GM18867 (cell line): Measurements from ENCODE around the gene MAD1L1.

ENCODE experiments used
- ATAC-seq: cut with Tn5 transposase; IDR thresholded peaks from one replicate; pipeline ENCODE4 v1.9.1; 2021; ENCODE audit warnings: mild to moderate bottlenecking, moderate library complexity; ENCODE audit not compliant: unreplicated experiment

The MAD1L1 gene

DNA sequence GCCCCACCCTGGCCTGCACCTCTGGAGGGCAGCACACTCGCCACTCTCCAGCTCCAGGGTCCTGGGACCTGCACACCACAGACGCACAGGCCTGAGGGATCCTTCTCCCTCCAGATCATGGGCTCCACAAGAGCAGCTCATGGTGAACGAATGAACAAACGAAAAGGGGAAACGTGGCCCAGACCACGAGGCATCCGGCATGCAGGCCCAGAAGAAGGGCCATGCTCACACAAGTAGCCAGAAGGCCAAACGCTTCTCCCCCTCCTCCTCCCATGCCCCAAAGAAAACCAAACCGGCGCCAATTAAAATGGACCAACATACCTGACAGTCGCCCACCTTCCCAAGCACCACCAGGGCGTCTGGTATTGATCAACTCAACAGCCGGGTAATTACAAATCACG lies 30.4 kb downstream of the MAD1L1 start:
- no peak for ATAC-seq

DNA sequence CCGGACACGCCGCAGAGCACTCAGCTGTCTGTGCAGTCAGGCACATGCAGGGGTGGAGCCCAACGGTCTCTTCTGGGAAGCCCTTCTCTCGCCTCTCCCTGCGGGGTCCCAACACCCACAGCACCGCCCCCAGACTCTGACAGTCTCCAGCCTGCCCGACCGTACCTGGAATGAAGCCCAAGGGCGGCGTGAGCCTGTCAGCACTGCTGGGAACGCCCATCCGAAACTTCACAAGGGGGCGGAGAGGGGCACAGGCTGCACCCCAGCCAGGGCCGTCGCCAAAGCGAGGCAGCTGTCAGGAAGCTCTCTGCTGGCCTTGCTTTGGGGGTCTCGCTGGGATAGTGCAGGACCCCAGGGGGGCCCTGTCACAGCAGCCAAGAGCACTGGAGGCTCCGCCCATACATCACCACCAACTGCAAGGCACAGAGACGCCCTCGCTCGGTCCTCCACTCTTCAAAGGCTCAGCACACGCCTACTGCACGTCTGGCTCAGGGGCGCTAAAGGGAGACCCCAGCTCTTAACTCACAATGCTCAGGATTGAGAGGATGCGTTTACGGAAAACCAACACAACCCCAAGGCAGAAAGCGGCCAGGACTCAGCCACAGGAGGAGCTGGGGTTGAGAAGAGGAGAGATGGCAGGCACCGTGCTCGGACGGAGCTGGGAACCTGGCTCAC lies 30.9 kb downstream of the MAD1L1 start:
- ATAC-seq = no peak

DNA sequence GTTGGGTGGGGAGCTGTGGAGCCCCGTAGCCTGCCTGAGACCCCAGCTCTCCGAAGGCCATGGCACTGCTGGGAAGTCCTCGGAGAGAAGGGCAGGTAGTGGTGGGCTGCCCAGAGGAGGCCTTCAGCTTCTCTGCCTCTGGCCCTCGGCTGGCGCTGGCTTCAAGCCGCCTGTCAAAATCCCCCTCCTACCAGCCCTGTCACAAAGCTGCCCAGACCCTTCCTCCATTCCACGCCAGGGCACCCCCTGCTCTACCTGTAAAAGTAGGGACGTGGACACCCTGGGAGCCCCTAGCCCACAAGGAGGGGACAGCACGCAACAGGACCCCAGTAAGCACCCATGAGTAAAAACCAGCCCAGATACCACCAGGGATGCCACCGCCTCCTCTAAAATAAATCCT lies 31.6 kb downstream of the MAD1L1 start:
- no peak for ATAC-seq

DNA sequence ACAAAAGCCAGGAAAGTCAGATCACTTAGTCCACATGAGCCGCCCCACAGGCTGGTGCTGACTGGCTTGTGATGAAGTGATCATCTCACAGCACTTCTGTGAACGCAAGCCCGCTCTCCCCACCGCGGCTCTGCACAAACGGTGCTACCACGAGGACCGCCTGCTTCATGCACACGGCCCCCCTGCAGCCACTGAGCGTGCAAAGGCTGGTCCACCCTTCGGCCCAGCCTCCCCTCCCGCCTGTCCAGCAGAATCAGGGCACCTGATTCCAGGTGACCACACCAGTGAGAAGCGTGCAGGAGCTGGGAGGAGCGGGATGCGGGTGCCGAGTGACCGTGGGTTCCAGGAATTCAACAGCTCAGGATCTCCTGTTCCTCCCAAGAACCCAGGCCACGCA lies 32.2 kb downstream of the MAD1L1 start:
- no peak for ATAC-seq

DNA sequence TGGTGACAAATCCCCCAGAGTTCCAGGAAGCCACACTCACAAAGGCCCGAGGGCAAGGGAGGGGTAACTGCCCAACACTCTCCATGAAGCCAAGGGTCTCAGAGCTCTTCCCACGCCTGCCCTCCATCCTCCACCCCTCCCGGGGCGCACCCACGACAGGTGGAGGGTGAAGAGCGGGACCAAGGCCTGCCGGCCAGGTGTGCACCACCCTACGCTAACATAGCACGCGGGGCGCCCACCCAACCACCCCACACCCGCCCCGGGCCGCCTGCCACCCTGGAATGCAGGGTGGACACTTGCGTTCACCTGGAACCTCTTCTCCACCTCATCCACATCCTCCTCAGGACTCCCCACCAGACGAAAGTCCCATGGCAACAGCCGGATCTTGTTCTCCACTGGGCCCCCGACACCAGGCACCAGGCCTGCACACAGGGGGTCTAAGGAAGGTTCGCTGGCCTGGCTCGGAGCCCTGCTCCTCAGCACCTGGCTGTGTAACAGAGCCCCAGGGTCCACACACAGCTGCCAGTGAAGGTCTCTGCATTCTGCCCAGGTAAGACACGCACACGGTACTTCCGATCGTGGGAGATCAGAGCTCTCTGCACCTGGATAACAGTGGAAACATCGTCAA lies 32.7 kb downstream of the MAD1L1 start:
- no peak for ATAC-seq

DNA sequence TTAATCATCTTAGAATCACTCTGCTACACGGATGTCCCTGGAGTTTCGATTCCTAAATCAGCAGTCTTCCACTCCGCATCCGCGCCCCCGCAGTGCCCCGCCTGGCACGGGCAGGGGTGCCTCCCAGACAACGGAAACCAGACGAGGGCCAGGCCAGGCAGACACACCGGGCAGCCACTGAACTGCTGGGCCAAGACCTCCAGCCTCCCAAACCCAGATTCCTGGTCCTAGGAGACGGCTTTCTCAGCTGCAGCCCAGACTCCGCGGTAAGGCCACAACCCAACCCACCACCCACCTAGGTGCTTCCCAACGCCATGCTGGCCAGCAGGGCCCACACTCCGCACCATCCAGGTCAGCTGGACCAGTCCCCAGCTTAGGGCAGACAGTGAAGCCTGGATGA lies 33.2 kb downstream of the MAD1L1 start:
- no peak for ATAC-seq

DNA sequence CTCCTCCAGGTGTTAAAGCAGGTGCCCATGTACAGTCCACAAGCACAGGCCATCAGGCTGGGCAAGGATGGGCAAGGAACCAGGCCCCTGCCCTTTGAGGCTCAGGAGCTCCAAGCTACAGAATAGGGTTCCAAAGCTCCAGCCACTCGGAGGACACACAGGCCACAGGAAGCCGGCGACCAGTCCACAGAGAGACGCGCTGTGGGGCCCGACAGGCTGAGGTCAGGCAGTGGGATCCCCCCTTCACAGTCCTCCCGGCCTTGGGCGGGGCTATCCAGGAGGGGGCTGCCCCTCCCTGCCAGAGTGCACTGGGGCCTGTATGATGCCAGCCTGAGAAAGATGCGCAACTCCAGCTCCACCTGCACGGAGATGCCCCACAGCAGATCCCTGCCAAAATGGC lies 34.0 kb downstream of the MAD1L1 start:
- no peak for ATAC-seq

DNA sequence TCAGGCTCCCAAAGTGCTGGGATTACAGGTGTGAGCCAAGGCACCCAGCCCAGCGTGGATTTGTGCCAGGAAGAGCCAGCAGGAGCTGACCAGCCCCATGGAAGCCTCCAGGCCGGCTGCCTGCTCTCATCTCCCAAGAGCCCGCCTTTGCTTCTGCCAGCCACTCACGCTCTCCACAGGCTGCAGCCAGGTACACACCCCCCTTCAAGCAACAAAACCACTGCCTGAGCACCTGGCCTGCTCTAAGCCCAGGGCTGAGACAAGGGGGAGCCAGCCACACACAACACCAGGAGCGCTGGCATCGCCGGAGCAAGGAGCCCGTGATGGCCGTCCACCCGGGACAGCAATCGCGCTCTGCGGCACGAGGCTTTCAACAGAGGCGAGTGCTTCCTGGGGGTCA lies 34.5 kb downstream of the MAD1L1 start:
- no peak for ATAC-seq

DNA sequence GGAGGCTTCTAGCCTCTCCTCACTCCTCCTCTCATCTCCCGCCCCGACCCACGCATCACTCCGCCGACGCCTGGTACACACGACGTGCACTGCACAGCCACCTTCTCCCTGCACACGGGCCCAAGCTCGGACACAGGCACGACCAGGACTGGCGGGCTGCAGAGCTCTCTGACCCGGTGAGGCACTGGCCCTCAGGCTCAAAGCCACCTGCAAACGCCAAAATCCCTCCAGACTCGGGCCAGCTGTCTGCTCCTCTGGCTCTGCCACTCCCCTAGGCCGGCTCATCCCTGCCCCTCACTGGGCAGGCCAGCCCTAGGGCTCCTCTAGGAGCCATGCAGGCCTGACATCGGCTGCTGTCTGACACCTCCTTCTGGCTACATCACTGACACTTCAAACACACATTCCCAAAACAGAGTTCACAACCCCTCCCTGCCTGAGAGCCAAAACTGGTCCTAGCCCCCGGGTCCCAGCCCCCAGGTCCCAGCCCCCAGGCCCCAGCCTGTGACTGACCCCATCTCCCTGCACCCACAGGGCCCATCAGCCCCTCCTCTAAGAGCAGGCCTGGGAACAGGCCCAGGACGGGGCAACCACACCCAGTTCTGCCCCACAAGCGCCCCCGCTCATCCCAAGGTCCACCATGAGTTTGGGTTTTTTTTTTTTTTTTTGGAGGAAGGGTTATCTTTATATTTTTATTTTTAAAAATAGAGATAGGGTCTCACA lies 35.1 kb downstream of the MAD1L1 start:
- ATAC-seq = no peak

DNA sequence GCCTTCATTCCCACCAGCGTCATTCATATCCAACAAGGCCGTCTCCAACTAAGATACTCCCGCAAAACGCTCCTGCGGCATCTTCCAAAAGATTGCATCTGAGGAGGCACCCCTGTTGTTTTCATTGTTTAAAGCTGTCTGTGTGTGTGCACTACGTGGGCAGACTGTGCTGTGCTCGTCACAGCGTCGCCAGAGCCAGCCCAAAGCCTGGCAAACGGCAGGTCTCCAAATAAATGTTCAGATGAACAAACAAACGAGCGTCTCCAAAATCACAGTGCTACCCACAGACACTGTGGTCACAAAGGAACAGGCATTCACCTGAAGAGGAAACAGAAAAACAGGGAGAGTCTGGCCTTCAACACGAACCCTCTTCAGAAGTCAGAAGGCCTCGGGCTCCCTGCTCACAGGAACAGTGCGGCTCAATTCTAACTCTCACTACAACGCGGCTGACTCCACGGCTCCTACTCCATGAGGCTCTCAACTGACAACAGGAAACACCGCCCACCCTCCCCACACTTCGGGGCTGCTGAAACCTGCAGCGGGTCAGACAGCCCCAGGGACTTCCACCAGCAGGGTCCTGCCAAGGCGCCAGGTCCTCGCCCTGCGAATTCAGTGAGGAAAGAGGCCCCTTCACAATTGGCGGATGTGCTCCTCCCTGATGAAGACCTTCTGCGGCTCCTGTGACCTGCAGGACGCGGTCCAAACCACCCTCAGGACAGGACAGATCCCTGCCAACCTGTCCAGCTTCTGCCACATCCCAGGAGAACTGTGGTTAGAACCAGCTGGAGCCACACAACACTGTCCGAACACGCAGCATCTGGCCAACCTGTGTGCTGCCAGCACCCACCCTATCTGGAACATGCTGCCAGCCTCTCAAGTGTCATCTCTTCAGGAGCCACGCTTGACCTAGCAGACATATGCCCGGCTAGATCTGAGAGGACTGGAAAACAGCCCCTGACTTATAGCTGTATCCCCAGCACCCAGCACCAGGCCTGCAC lies 36.1 kb downstream of the MAD1L1 start:
- ATAC-seq = no peak

DNA sequence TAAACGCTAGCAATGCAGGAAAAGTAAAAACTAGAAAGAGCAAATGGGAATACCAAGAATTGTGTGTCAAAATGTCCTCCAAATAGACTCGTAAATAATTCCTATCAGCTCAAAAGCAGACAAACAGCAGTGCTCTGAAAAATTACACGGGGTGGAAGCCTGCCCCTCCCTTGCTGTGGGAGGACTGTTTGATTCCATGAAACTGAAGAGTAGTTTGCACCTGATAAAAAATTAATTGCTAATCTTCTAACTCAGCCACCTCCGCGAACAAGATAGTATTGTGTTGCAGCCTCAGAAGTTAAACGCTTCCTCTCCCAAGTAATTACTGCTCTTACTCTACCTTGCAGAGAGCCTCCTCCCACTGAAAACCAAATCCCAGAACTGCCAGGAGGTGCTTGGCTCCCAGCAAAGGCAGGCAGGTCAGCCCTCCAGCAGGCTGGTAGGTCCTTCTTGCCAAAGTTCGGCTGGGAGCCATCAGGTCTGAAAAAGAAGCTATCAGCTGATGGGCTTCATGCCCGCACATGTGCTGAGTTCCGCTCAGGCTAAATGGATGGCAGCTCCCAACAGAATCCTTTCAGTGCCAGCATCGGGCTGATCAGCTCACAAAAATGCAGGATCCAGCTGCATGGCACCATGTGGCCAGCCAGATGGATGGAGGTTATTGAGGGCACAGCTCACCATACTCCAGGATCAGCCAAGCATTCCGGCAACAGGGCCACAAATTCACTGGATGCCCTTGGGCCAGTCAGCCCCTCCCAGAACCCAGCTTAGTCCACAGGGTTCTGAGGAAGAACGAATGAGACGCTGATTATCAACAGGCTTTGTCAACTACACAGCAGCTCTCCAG lies 37.1 kb downstream of the MAD1L1 start:
- ATAC-seq = no peak

DNA sequence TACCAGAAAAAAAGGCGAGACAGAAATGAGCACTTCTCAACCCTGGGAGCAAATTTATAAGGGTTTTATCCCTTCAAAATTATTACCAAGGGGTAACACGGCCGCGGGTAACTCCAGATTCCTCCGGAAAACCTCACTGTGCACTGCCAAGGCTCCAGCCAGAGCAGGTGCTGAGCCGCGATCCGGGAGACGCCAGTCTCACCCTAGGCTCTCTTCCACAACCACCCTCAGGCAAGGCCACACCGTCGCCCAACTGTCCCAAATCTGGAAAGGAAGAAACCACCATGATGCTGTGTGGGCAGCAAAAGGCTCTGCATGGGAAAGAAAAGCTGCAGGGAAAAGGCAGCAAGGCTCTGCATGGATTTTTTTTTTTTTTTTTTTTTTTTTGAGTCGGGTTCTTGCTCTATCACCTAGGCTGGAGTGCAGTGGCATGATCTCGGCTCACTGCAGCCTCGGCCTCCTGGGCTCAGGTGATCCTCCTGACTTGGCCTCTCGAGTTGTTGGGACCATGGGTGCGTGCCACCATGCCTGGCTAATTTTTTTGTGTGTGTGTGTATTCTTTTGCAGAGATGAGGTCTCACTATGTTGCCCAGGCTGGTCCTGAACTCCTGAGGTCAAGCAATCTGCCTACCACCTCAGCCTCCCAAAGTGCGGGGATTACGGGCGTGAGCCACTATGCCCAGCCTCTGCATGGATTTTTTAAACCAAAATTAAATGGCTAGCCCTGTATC lies 39.0 kb downstream of the MAD1L1 start:
- ATAC-seq = no peak

DNA sequence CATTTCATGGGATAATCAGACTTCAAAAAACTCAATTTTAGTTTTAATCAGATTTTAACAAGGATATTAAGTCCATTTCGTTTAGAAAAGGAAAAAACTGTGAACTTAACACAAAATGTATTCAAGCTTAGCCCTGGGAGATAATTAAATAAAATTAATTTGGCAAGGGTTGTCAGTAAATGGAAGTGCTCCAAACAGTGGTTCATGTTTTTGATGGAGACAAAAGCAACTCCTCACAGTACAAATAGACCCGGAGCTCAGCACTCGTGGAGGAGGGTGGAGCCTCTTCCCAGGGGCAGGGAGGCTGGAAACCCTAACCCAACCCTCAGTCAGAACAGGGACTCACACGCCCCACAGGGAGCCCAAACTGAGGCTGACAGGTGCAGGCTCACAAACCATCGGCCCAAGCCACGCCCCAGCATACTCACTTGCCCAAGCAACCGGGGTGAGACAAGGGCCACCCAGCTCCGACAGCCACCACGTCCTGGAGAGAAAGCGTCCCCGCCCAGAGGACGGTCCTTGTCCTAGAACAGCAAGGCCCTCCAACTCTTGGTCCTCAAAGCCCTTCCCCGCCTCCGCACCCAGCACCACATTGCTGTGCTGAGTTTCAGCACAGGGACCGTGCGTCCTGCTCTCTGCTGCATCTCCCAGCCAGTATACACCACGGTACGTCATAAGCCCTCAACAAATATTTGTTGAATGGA lies 39.8 kb downstream of the MAD1L1 start:
- no peak for ATAC-seq

DNA sequence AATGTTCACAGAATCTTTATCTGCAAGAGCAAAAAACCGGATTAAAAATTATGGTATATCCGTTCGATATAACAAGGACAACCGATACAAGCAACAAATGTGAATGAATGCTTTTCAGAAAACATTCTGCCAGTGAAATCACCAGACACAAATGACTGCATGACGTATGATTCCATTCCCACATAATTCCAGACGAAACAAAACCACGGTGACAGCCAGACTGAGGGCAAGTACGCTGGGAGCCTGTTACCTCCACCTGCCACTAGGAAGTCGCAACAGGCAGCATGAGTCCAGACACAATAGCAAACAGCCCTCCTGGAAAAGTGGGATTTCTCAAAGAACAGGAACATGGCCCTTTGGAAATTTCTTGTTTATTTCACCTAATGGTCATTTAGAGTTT lies 41.7 kb downstream of the MAD1L1 start:
- ATAC-seq = no peak

DNA sequence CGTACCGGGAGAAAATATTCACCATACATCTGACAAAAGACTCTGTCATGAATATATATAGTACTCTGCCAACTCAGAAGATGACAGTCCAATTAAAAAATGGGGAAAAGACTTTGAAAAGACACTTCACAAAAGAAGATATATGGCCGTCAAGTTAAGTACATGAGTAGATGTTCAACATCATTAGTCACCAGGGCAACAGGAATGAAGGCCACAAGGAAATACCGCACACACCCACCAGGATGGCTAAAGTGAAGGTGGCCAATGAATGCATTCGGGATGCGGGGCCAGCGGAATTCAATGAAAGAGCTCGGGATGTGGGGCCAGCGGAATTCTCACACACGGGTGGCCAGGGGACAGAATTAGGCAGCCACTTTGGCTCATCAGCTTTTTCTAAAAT lies 42.2 kb downstream of the MAD1L1 start:
- ATAC-seq = no peak

DNA sequence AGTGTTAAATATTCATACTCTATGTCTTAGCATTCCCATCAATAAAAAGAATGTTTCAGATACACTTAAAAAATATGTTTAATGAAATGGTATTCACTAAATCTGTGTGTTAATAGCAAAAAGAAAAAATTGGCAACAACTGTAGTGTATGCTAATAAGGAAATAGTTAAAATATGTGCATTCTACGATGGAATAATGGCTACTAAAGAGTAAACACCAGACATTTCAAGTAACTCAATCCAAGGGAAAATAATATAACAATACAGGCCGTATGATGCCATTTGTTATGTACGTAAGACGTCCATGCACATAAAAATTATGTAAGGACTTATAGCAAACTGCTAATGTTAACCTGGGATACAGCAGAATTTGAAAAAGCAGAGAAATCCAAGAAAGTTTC lies 46.6 kb downstream of the MAD1L1 start:
- ATAC-seq = no peak

DNA sequence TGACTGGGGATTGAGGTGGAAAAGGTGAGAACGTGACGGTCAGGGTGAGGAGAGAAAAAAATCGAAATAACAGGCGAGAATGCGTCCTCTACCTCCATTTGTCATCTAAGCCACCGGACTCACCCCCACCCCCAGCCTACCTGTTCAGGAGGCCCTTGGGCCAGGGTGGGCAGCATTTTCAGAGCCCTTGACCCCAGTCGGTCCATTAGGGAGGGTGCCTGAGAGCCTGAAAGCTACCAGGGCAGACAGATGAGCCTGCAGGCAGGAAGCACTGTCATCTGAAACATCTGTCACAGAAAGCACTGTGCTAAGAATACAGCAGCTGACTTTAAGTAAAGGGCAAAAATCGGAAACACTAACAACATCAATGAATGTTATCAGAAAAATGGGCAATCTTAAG lies 47.0 kb downstream of the MAD1L1 start:
- ATAC-seq = no peak

DNA sequence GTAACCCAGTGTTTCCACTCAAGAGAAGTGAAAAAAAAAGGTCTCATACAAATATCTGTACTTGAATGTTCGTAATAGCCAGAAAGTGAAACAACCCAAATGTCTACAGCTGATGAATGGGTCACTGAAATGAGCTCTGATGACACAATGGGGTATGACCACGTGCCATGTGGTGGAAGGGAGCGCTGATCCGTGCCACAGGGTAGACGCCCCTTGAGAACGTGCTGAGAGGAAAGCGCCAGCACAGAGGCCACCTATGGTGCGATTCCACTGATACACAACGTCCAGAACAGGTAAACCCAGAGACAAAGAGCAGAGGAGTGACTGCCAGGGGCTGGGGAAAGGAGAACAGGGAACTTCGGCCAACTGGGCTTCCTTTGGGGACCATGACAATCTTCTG lies 50.3 kb downstream of the MAD1L1 start:
- peak; percentile 97 for ATAC-seq
